SK-N-MC (cell line): ENCODE results near the gene EHD4.

Experiments
- DNase-seq: peaks from one replicate; pipeline ENCODE4 v3.0.0-alpha.2; 2011; ENCODE audit warnings: low read depth, low spot score
- H3K27ac ChIP-seq: fragments of 200-600 bp; sonication (generic); 2 replicates; pipeline ENCODE4 v1.5.1; 2016; ENCODE audit warnings: mixed run types
- H3K36me3 ChIP-seq: fragments of 200-600 bp; sonication (generic); 2 replicates; pipeline ENCODE4 v1.6.1; 2017; ENCODE audit warnings: antibody characterized with exemption, low read length, mixed read lengths; ENCODE audit not compliant: insufficient read depth
- H3K4me3 ChIP-seq: fragments of 200-600 bp; sonication (generic); 2 replicates; pipeline ENCODE4 v1.5.1; 2016
- H3K9ac ChIP-seq: fragments of 200-600 bp; sonication (generic); 2 replicates; pipeline ENCODE4 v1.8.0; 2017; ENCODE audit warnings: mixed run types, mixed read lengths; ENCODE audit not compliant: insufficient read length
- H3K9me3 ChIP-seq: fragments of 200-600 bp; sonication (generic); 2 replicates; pipeline ENCODE4 v1.6.1; 2017; ENCODE audit warnings: low read depth, mild to moderate bottlenecking, antibody characterized with exemption, low read length, moderate library complexity, mixed read lengths
- EZH2 ChIP-seq: fragments of 200-600 bp; sonication (generic); IDR thresholded peaks from one replicate; pipeline ENCODE4 v1.6.1; 2017; ENCODE audit warnings: antibody characterized with exemption
- FOXP2 ChIP-seq: optimal IDR thresholded peaks from 2 replicates; pipeline ENCODE3; 2011; ENCODE audit warnings: mild to moderate bottlenecking, moderate library complexity; ENCODE audit not compliant: insufficient read depth; ENCODE audit errors: extremely low read length, control extremely low read depth
- POLR2AphosphoS5 ChIP-seq: IDR thresholded peaks from 2 replicates; pipeline ENCODE4 v1.6.1; 2012; ENCODE audit warnings: mild to moderate bottlenecking, low read depth, low read length, borderline replicate concordance

Gene EHD4

GRCh38 chr15:41919201-41919820 is 53.0 kb downstream of the EHD4 start:
- TF ChIP-seq POLR2AphosphoS5: no peak
- TF ChIP-seq EZH2: no peak
- TF ChIP-seq FOXP2: no peak
- Histone ChIP-seq H3K4me3 (no peak overlapping the region), H3K9me3 (no peaks in the 10 kb centered on the region), H3K27ac (no peak overlapping the region), H3K9ac (no peak overlapping the region), H3K36me3 (no peaks in the 10 kb centered on the region)
- DNase-seq: no peak

GRCh38 chr15:41918506-41919126 is 53.7 kb downstream of the EHD4 start:
- DNase-seq: no peak
- no peak overlapping the region for H3K27ac ChIP-seq
- TF ChIP-seq EZH2: no peak
- TF ChIP-seq POLR2AphosphoS5: no peak
- no peak for TF ChIP-seq FOXP2
- no peaks in the 10 kb centered on the region for H3K36me3 ChIP-seq
- no peak overlapping the region for H3K4me3 ChIP-seq
- H3K9me3 ChIP-seq: no peaks in the 10 kb centered on the region
- no peak overlapping the region for H3K9ac ChIP-seq

- Histone ChIP-seq H3K27ac (no peak overlapping the region), H3K9me3 (no peaks in the 10 kb centered on the region), H3K9ac (no peak overlapping the region), H3K4me3 (no peak overlapping the region), H3K36me3 (no peaks in the 10 kb centered on the region)
- TF ChIP-seq FOXP2 (no peak), EZH2 (no peak), POLR2AphosphoS5 (no peak)
- no peak for DNase-seq
Observed at GRCh38 chr15:41917767-41918430, 54.5 kb downstream of the EHD4 start.

GRCh38 chr15:41915255-41915994 is 56.9 kb downstream of the EHD4 start:
- Histone ChIP-seq H3K9me3 (no peaks in the 10 kb centered on the region), H3K27ac (no peak overlapping the region), H3K4me3 (no peak overlapping the region), H3K9ac (no peak overlapping the region), H3K36me3 (no peaks in the 10 kb centered on the region)
- no peak for DNase-seq
- TF ChIP-seq POLR2AphosphoS5 (no peak), EZH2 (no peak), FOXP2 (no peak)

- no peak for DNase-seq
- Histone ChIP-seq H3K9ac (no peak overlapping the region), H3K9me3 (no peaks in the 10 kb centered on the region), H3K36me3 (no peaks in the 10 kb centered on the region), H3K27ac (no peak overlapping the region), H3K4me3 (no peak overlapping the region)
- no peak for TF ChIP-seq POLR2AphosphoS5
- TF ChIP-seq FOXP2: no peak
- no peak for TF ChIP-seq EZH2
Observed at GRCh38 chr15:41914411-41914810, 57.9 kb downstream of the EHD4 start.

GRCh38 chr15:41913256-41913655 is 59.1 kb downstream of the EHD4 start:
- H3K9ac ChIP-seq: no peak overlapping the region
- DNase-seq: no peak
- H3K4me3 ChIP-seq: no peak overlapping the region
- no peaks in the 10 kb centered on the region for H3K9me3 ChIP-seq
- no peak for TF ChIP-seq POLR2AphosphoS5
- TF ChIP-seq EZH2: no peak
- no peak for TF ChIP-seq FOXP2
- H3K36me3 ChIP-seq: no peaks in the 10 kb centered on the region
- no peak overlapping the region for H3K27ac ChIP-seq

GRCh38 chr15:41911691-41912345 is 60.5 kb downstream of the EHD4 start:
- no peak for DNase-seq
- Histone ChIP-seq H3K9ac (no peak overlapping the region), H3K36me3 (no peaks in the 10 kb centered on the region), H3K4me3 (no peak overlapping the region), H3K27ac (no peak overlapping the region), H3K9me3 (no peaks in the 10 kb centered on the region)
- TF ChIP-seq FOXP2 (no peak), POLR2AphosphoS5 (no peak), EZH2 (no peak)
